Endothelial cell of coronary artery (primary cell): ENCODE measurements around the gene CSF1. TPM values are rescaled to one million over a fixed set of nuclear protein-coding genes. Genes with fewer than 3 reads are reported as not detected.

Experiments
- total RNA-seq: library from RNA; depleted of rRNA; stranded (reverse); fragments of >200 nt; gene quantifications from 2 replicates; pipeline ENCODE4 v1.2.3, GENCODE V29; 2014

Gene CSF1, protein sequence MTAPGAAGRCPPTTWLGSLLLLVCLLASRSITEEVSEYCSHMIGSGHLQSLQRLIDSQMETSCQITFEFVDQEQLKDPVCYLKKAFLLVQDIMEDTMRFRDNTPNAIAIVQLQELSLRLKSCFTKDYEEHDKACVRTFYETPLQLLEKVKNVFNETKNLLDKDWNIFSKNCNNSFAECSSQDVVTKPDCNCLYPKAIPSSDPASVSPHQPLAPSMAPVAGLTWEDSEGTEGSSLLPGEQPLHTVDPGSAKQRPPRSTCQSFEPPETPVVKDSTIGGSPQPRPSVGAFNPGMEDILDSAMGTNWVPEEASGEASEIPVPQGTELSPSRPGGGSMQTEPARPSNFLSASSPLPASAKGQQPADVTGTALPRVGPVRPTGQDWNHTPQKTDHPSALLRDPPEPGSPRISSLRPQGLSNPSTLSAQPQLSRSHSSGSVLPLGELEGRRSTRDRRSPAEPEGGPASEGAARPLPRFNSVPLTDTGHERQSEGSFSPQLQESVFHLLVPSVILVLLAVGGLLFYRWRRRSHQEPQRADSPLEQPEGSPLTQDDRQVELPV
- total RNA-seq: 5.6 and 10.3 TPM in 2 replicates

DNA sequence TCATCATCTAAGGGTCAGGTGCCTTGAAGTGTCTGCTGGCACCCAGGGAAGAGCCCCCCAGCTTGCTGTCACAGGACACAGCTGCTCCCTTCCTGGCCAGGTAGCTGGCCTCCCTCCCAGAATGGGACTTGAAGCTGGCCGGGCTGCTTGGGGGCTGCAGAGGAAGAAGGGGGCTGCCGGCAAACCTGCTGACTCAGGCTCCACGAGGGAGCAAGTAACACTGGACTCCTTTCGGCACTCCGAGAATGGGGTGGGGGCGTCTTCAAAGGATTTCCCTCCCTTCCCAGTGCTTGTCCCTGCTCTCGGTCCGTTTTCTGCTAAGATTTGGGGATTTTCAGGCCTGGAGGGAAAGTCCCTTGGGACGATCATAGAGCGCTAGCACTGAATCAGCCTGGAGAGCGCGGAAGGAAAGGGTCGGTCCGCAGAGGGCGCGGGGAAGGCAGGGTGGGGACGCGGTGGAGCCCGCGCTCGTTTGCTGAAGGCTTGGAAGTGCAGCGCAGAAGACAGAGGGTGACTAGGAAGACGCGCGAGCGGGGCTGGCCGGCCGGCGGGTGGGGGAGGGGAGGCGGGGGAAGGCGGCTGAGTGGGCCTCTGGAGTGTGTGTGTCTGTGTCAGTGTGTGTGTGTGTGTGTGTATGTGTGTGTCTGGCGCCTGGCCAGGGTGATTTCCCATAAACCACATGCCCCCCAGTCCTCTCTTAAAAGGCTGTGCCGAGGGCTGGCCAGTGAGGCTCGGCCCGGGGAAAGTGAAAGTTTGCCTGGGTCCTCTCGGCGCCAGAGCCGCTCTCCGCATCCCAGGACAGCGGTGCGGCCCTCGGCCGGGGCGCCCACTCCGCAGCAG is at the start of gene CSF1:
Gene CSF1 (plus strand): TSS at position 727 of the 840 bp plus-strand sequence. CDS start 175 bp downstream, outside the sequence.

Other genes starting within 250 kb of the CSF1 start
- 1.6 and 5.6 TPM in 2 replicates for gene GSTM2, start 242.8 kb upstream of the CSF1 start, total RNA-seq
- gene GSTM1, start 223.0 kb upstream of the CSF1 start, total RNA-seq: 2.7 and 5.4 TPM in 2 replicates
- gene GSTM5, start 198.6 kb upstream of the CSF1 start, total RNA-seq: 0.09 TPM in 2 replicates
- gene GSTM3, start 169.8 kb upstream of the CSF1 start, total RNA-seq: 18.1 and 41.2 TPM in 2 replicates
- gene EPS8L3, start 146.9 kb upstream of the CSF1 start, total RNA-seq: not detected in 2 replicates
- 39.0 and 65.7 TPM in 2 replicates for gene AHCYL1, start 73.9 kb downstream of the CSF1 start, total RNA-seq
- gene STRIP1, start 123.8 kb downstream of the CSF1 start, total RNA-seq: 43.5 and 51.4 TPM in 2 replicates
- gene ALX3, start 159.8 kb downstream of the CSF1 start, total RNA-seq: not detected in 2 replicates
- gene UBL4B, start 201.6 kb downstream of the CSF1 start, total RNA-seq: not detected in 2 replicates
- 0.27 TPM in 1 of 2 replicates, not detected in the other for gene SLC6A17, start 239.6 kb downstream of the CSF1 start, total RNA-seq